CD4-positive, alpha-beta T cell treated with Interleukin-21 for 1 hour (primary cell): ENCODE results near the gene P2RX1.

Experiments used
- DNase-seq: peaks from one replicate; pipeline ENCODE4 v3.0.0-alpha.2; 2020

P2RX1 gene

DNA sequence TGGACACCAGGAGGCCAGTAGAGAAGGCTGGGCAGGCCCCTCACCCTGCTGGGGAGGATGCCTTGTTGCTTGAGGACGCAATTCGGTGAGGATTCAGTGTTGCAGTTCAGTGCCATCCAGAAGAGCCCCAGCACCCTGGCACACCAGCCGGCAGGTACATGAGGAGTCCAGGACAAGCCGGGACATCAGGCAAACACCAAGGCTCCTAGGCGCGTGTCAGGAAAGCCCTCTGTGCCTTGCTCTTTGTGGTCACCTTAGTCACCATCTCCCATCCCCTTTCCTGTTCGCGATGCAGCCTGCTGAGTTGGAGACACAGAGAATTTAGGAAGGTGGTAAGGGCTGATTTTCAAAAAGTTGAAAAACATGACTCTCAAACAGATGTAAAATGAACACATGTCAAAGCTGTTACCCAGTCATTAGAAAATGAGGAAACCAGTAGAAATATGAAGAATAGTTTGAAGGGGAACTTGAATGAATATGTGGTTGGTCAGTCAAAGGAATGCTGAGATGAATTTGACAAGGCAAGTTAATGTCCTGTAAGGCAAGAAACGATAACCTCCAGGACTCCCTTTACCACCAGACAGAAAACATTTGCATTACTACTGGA, 67.9 kb downstream of the P2RX1 start:
- DNase-seq, result no peak

DNA sequence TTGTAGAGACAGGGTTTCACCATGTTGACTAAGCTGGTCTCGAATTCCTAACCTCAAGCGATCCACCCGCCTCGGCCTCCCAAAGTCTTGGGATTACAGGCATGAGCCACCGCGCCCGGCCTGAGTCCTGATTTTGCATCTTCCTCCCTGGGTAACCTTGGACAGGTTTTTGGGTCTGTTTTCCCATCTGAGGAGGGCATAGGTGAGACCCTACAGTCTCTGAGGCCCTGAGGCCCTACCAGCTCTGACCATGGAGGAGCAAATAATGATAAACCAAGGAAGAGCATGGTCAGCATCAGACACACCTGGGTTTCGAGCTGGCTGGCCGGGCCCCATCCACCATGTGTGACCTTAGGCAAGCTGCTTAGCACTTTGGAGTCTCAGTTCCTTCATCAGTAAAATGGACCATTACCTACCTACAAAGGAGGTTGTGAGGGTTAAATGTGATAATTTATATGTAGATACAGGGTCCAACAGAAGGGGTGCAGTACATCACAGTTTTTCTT, 69.0 kb downstream of the P2RX1 start:
- no peak for DNase-seq
